PC-3 (cell line): ENCODE results near the gene HGS. TPM values are rescaled to one million over a fixed set of nuclear protein-coding genes. Genes with fewer than 3 reads are reported as not detected.

Experiments used
- ATAC-seq: fragments of 200-7000 bp; cut with Tn5 transposase; 2 replicates; pipeline ENCODE4 v1.9.1; 2020; ENCODE audit warnings: mild to moderate bottlenecking, moderate library complexity
- BruUV-seq: library from RNA; stranded (reverse); fragments of 400-500 nt; replicated peaks from 2 replicates; lab custom pipeline; 2021; lab: Mats Ljungman, UMichigan
- CTCF ChIA-PET: fragments of 300-600 bp; sonication (Branson Sonifier 250); formaldehyde crosslinking; loops from one replicate; lab custom pipeline; 2022; ENCODE audit warnings: antibody characterized with exemption; lab: Charles Lee
- POLR2A ChIA-PET: fragments of 300-600 bp; sonication (Branson Sonifier 250); formaldehyde crosslinking; loops from one replicate; lab custom pipeline; 2022; ENCODE audit warnings: antibody characterized with exemption; ENCODE audit not compliant: unreplicated experiment; lab: Charles Lee
- DNase-seq: peaks from one replicate; pipeline ENCODE4 v3.0.0-alpha.2; 2015
- H2AFZ ChIP-seq: fragments of 300-600 bp; sonication (generic); 2 replicates; pipeline ENCODE4 v1.6.0; 2016; ENCODE audit warnings: antibody characterized with exemption, low read length
- H3F3A ChIP-seq: fragments of 300-600 bp; sonication (generic); one replicate; pipeline ENCODE4 v1.6.0; 2017; ENCODE audit warnings: antibody characterized with exemption, low read length, control low read depth, mild to moderate bottlenecking; ENCODE audit not compliant: unreplicated experiment
- H3K27ac ChIP-seq: fragments of 300-600 bp; sonication (generic); 2 replicates; pipeline ENCODE4 v1.5.1; 2016; ENCODE audit warnings: mild to moderate bottlenecking, low read length
- H3K27me3 ChIP-seq: fragments of 300-600 bp; sonication (generic); 2 replicates; pipeline ENCODE4 v1.6.1; 2016; ENCODE audit warnings: low read length, mixed read lengths
- H3K36me3 ChIP-seq: fragments of 300-600 bp; sonication (generic); 2 replicates; pipeline ENCODE4 v1.6.1; 2016; ENCODE audit warnings: low read depth, mixed run types, low read length, mixed read lengths
- H3K4me1 ChIP-seq: fragments of 300-600 bp; sonication (generic); 2 replicates; pipeline ENCODE4 v1.5.1; 2016; ENCODE audit warnings: low read length; ENCODE audit not compliant: insufficient read depth
- H3K4me2 ChIP-seq: fragments of 300-600 bp; sonication (generic); 2 replicates; pipeline ENCODE4 v1.6.0; 2016; ENCODE audit warnings: low read length
- H3K4me3 ChIP-seq: fragments of 300-600 bp; sonication (generic); 2 replicates; pipeline ENCODE4 v1.5.1; 2016; ENCODE audit warnings: mild to moderate bottlenecking, low read length, mixed read lengths
- H3K79me2 ChIP-seq: fragments of 300-600 bp; sonication (generic); 2 replicates; pipeline ENCODE4 v1.6.1; 2017; ENCODE audit warnings: low read length, mixed read lengths
- H3K9ac ChIP-seq: fragments of 300-600 bp; sonication (generic); 2 replicates; pipeline ENCODE4 v1.6.0; 2016; ENCODE audit warnings: mild to moderate bottlenecking, low read length
- H3K9me2 ChIP-seq: fragments of 300-600 bp; sonication (generic); replicated peaks from 2 replicates; pipeline ENCODE4 v1.6.1; 2016; ENCODE audit warnings: mixed run types, low read length, mixed read lengths
- H3K9me3 ChIP-seq: fragments of 300-600 bp; sonication (generic); 2 replicates; pipeline ENCODE4 v1.6.1; 2016; ENCODE audit warnings: low read length, mixed read lengths
- H4K20me1 ChIP-seq: fragments of 300-600 bp; sonication (generic); 2 replicates; pipeline ENCODE4 v1.6.1; 2016; ENCODE audit warnings: low read length, mixed read lengths
- CTCF ChIP-seq: fragments of 300-600 bp; sonication (generic); conservative IDR thresholded peaks from 2 replicates; pipeline ENCODE4 v1.5.1; 2017; ENCODE audit warnings: antibody characterized with exemption, low read depth, mild to moderate bottlenecking, low read length
- EZH2 ChIP-seq: fragments of 300-600 bp; sonication (generic); IDR thresholded peaks from one replicate; pipeline ENCODE4 v1.6.1; 2017; ENCODE audit warnings: antibody characterized with exemption, mild to moderate bottlenecking, low read length; ENCODE audit not compliant: unreplicated experiment
- EZH2phosphoT487 ChIP-seq: fragments of 300-600 bp; sonication (generic); IDR thresholded peaks from 2 replicates; pipeline ENCODE4 v1.6.1; 2018; ENCODE audit warnings: mild to moderate bottlenecking, antibody characterized with exemption, low read length, borderline replicate concordance
- intact Hi-C: fragments of 100-400 bp; cut with micrococcal nuclease; formaldehyde crosslinking; loops from 2 replicates; pipeline ENCODE4 v1.9.0; 2023
- total RNA-seq: library from RNA; depleted of rRNA; stranded (reverse); fragments of >200 nt; gene quantifications from 2 replicates; pipeline ENCODE4 v1.2.3, GENCODE V29; 2014

The HGS gene
- total RNA-seq, 1 experiment from 2014 or later = 177 TPM

- Histone ChIP-seq H3K4me1 (peaks cover 24% of the 10 kb centered on the region), H3K79me2 (peaks cover 33% of the 10 kb centered on the region), H3K27ac (no peak overlapping the region), H3K4me2 (no peak overlapping the region), H3K4me3 (no peak overlapping the region), H3K36me3 (peaks cover 6% of the 10 kb centered on the region; the same call in 1 of the 2 replicates), H3K9ac (no peak overlapping the region), H3K9me2 (no peaks in the 10 kb centered on the region), H3F3A (peaks cover 4% of the 10 kb centered on the region), H3K9me3 (no peaks in the 10 kb centered on the region), H4K20me1 (no peaks in the 10 kb centered on the region), H2AFZ (no peak overlapping the region), H3K27me3 (no peaks in the 10 kb centered on the region)
- BruUV-seq = no TSS peak
- POLR2A ChIA-PET = no interaction called here
- CTCF ChIA-PET = no interaction called here
- no peak for DNase-seq
- intact Hi-C loops = no loop called here
- TF ChIP-seq EZH2phosphoT487 (no peak), CTCF (no peak), EZH2 (no peak)
- no peak for ATAC-seq
Observed at GRCh38 chr17:81715872-81716673, 32.3 kb downstream of the HGS start.

- Histone ChIP-seq H4K20me1 (no peaks in the 10 kb centered on the region), H3K9me2 (no peaks in the 10 kb centered on the region), H3K27ac (no peak overlapping the region), H3K4me2 (no peak overlapping the region), H3K4me1 (peaks cover 24% of the 10 kb centered on the region), H2AFZ (no peak overlapping the region), H3K9ac (no peak overlapping the region), H3K36me3 (peaks cover 6% of the 10 kb centered on the region; the same call in 1 of the 2 replicates), H3K4me3 (no peak overlapping the region), H3K79me2 (peaks cover 33% of the 10 kb centered on the region), H3F3A (no peaks in the 10 kb centered on the region), H3K27me3 (no peaks in the 10 kb centered on the region), H3K9me3 (no peaks in the 10 kb centered on the region)
- no peak for ATAC-seq
- no peak for DNase-seq
- intact Hi-C loops = no loop called here
- TF ChIP-seq EZH2phosphoT487 (no peak), CTCF (no peak), EZH2 (no peak)
- no TSS peak for BruUV-seq
- CTCF ChIA-PET = no interaction called here
- POLR2A ChIA-PET = no interaction called here
Observed at GRCh38 chr17:81716674-81716996, 32.8 kb downstream of the HGS start.

GRCh38 chr17:81717049-81717765 is 33.4 kb downstream of the HGS start:
- no peaks in the 10 kb centered on the region for H3K9me3 ChIP-seq
- POLR2A ChIA-PET = no interaction called here

More at GRCh38 chr17:81717049-81717765, 33.4 kb downstream of the HGS start:
- Histone ChIP-seq H3K27ac (no peak overlapping the region), H3F3A (no peaks in the 10 kb centered on the region), H3K27me3 (no peaks in the 10 kb centered on the region), H3K36me3 (peaks cover 6% of the 10 kb centered on the region; the same call in 1 of the 2 replicates), H3K4me2 (no peak overlapping the region), H3K4me1 (peaks cover 29% of the 10 kb centered on the region), H3K9me2 (no peaks in the 10 kb centered on the region), H3K9ac (no peak overlapping the region), H3K4me3 (no peak overlapping the region), H2AFZ (no peak overlapping the region), H4K20me1 (no peaks in the 10 kb centered on the region), H3K79me2 (peaks cover 33% of the 10 kb centered on the region)
- ATAC-seq (no peak), DNase-seq (no peak)
- no TSS peak for BruUV-seq
- CTCF ChIA-PET = no interaction called here
- TF ChIP-seq CTCF = no peak
- TF ChIP-seq EZH2 = no peak
- TF ChIP-seq EZH2phosphoT487 = no peak
- intact Hi-C loops = no loop called here
